GM19463 (cell line): ENCODE data around the gene CCRL2.

Source experiments
- ATAC-seq: cut with Tn5 transposase; IDR thresholded peaks from one replicate; pipeline ENCODE4 v1.9.1; 2021; ENCODE audit warnings: mild to moderate bottlenecking, moderate library complexity; ENCODE audit not compliant: unreplicated experiment

Gene CCRL2

GRCh38 chr3:46406788-46407611 lies at the start of gene CCRL2, which contains the start of gene CCR5AS:
TSS of gene CCRL2 (plus strand) at chr3:46407259. CDS start at chr3:46408080, 821 bp downstream.
TSS of gene CCR5AS (minus strand) at chr3:46407066.
- no peak for ATAC-seq

DNA sequence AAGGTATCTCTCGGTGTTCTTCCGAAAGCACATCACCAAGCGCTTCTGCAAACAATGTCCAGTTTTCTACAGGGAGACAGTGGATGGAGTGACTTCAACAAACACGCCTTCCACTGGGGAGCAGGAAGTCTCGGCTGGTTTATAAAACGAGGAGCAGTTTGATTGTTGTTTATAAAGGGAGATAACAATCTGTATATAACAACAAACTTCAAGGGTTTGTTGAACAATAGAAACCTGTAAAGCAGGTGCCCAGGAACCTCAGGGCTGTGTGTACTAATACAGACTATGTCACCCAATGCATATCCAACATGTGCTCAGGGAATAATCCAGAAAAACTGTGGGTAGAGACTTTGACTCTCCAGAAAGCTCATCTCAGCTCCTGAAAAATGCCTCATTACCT lies 48.6 kb upstream of the CCRL2 start:
- ATAC-seq = no peak

DNA sequence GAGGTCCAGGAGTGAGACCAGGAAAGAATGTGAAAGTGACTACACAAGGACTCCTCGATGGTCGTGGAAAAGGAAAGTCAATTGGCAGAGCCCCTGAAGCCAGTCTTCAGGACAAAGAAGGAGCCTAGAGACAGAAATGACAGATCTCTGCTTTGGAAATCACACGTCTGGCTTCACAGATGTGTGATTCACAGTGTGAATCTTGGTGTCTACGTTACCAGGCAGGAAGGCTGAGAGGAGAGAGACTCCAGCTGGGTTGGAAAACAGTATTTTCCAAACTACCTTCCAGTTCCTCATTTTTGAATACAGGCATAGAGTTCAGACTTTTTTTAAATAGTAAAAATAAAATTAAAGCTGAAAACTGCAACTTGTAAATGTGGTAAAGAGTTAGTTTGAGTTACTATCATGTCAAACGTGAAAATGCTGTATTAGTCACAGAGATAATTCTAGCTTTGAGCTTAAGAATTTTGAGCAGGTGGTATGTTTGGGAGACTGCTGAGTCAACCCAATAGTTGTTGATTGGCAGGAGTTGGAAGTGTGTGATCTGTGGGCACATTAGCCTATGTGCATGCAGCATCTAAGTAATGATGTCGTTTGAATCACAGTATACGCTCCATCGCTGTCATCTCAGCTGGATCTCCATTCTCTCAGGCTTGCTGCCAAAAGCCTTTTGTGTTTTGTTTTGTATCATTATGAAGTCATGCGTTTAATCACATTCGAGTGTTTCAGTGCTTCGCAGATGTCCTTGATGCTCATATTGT lies 47.1 kb upstream of the CCRL2 start:
- peak; percentile 77 for ATAC-seq

- no peak for ATAC-seq
Measured at GRCh38 chr3:46360907-46361306, 46.2 kb upstream of the CCRL2 start.

DNA sequence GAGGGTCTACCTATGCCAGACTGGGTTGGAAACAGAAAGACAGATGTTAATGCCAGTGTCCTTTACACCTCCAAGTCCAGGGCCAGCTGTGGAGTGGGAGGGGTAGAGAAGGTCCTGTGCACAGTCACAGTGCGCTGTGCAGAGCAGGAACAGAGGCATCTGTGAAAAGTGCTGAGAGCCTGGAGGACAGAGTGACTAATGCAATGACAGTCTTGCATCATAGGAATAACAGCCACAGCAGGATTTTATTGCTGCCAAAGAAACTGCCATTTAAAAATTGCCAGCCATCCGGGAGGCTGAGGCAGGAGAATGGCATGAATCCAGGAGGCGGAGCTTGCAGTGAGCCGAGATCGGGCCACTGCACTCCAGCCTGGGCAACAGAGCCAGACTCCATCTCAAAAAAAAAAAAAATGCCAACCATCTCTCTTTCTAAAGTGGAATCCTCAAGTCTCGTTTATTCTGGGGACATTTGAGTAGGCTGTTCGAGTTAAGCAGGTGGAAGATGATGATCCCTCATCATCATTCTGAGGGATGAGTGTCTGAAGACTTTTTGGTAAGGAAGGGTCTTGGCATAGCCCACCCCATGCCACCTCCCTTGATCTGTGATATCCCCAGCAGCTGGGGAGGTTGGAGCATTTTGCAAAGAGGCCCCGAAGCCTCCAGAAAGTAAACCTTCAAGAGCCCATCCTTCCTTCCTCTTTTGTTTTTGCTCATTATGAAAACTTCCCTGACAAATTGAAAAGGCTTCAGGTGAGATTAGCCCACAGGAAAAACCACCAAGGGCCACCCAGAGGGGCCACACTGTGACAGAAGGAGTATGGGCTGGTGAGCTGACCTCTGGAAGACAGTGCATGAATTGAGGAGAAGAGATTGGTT lies 45.4 kb upstream of the CCRL2 start:
- no peak for ATAC-seq

DNA sequence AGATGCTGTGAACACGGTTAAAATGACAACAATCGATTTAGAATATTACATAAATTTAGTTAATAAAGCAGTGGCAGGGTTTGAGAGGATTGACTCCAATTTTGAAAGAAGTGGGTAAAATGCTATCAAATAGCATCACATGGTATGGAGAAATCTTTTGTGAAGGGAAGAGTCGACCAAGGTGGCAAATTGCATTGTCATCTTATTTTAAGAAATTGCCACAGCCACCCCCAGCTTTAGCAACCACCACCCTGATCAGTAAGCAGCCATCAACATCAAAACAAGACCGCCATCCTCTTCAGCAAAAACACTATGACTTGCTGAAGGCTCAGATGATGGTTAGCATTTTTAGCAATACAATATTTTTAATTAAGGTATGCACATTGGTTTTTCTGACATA lies 42.0 kb upstream of the CCRL2 start:
- no peak for ATAC-seq

GRCh38 chr3:46365737-46366524 lies 41.1 kb upstream of the CCRL2 start:
- no peak for ATAC-seq

GRCh38 chr3:46367811-46368210 lies 39.2 kb upstream of the CCRL2 start:
- no peak for ATAC-seq

DNA sequence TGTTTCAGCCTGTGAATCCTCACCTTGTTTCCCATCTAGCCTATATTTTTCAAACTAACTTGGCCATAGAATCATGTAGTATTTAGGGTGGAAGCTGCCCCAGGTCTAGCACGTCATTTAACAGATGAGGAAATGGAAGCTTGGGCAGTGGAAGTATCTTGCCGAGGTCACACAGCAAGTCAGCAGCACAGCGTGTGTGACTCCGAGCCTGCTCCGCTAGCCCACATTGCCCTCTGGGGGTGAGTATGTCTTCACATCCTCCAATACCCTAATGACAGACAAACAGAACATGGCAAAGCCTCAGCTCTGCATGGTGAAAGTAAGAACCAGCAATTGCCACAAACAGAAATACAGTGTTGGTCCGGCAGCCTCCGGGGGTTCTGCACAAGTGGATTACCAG lies 38.5 kb upstream of the CCRL2 start:
- ATAC-seq = no peak

- no peak for ATAC-seq
Measured at GRCh38 chr3:46369151-46369550, 37.9 kb upstream of the CCRL2 start.

DNA sequence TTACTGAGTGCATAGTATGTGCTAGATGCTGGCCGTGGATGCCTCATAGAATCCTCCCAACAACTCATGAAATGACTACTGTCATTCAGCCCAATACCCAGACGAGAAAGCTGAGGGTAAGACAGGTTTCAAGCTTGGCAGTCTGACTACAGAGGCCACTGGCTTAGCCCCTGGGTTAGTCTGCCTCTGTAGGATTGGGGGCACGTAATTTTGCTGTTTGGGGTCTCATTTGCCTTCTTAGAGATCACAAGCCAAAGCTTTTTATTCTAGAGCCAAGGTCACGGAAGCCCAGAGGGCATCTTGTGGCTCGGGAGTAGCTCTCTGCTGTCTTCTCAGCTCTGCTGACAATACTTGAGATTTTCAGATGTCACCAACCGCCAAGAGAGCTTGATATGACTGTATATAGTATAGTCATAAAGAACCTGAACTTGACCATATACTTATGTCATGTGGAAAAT lies 37.4 kb upstream of the CCRL2 start:
- ATAC-seq = peak; percentile 71

GRCh38 chr3:46370839-46371518 lies 36.1 kb upstream of the CCRL2 start, which contains the start of gene CCR5:
TSS of gene CCR5 (plus strand) at chr3:46370946. CDS start at chr3:46372903, 1,957 bp downstream.
- no peak for ATAC-seq

- no peak for ATAC-seq
Measured at GRCh38 chr3:46371519-46372340, 35.3 kb upstream of the CCRL2 start.

DNA sequence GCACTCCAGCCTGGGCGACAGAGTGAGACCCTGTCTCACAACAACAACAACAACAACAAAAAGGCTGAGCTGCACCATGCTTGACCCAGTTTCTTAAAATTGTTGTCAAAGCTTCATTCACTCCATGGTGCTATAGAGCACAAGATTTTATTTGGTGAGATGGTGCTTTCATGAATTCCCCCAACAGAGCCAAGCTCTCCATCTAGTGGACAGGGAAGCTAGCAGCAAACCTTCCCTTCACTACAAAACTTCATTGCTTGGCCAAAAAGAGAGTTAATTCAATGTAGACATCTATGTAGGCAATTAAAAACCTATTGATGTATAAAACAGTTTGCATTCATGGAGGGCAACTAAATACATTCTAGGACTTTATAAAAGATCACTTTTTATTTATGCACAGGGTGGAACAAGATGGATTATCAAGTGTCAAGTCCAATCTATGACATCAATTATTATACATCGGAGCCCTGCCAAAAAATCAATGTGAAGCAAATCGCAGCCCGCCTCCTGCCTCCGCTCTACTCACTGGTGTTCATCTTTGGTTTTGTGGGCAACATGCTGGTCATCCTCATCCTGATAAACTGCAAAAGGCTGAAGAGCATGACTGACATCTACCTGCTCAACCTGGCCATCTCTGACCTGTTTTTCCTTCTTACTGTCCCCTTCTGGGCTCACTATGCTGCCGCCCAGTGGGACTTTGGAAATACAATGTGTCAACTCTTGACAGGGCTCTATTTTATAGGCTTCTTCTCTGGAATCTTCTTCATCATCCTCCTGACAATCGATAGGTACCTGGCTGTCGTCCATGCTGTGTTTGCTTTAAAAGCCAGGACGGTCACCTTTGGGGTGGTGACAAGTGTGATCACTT lies 34.3 kb upstream of the CCRL2 start:
- ATAC-seq = no peak

- no peak for ATAC-seq
Measured at GRCh38 chr3:46374755-46375154, 32.3 kb upstream of the CCRL2 start.

DNA sequence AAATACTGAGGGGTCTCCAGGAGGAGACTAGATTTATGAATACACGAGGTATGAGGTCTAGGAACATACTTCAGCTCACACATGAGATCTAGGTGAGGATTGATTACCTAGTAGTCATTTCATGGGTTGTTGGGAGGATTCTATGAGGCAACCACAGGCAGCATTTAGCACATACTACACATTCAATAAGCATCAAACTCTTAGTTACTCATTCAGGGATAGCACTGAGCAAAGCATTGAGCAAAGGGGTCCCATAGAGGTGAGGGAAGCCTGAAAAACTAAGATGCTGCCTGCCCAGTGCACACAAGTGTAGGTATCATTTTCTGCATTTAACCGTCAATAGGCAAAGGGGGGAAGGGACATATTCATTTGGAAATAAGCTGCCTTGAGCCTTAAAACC lies 31.8 kb upstream of the CCRL2 start:
- no peak for ATAC-seq

DNA sequence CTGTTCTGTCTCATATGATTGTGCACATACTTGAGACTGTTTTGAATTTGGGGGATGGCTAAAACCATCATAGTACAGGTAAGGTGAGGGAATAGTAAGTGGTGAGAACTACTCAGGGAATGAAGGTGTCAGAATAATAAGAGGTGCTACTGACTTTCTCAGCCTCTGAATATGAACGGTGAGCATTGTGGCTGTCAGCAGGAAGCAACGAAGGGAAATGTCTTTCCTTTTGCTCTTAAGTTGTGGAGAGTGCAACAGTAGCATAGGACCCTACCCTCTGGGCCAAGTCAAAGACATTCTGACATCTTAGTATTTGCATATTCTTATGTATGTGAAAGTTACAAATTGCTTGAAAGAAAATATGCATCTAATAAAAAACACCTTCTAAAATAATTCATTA lies 31.2 kb upstream of the CCRL2 start:
- ATAC-seq = no peak

DNA sequence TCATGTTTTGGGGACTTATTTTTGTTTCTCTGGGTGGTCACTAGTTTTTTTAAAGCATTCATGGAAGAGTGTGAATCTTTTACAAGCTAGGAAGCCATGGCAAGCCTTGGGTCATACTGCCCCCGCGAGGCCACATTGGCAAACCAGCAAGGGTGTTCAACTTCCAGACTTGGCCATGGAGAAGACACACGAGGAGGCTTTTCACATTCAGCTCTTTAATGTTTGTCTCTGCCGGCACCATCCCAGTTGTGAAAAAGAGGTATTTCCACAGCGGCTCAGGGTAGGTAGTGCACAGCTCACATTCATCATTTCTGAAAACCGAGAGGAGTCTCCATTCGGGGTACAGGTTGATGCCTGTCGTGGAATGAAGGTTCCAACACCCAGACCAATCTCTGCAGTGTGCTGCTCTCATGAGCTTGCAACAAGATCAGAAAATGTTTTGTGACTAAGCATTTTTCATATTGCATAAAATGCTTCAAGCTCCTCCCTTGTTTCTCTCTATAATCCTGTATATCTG lies 28.6 kb upstream of the CCRL2 start:
- no peak for ATAC-seq
